ENCODE results near the gene IL17RC. TPM values are rescaled to one million over a fixed set of nuclear protein-coding genes. Genes with fewer than 3 reads are reported as not detected.

The IL17RC gene
- total RNA-seq, 1 donor from 2014 or later: 7.3 TPM

GRCh38 chr3:9976721-9977709, 60.1 kb downstream of the IL17RC start:
- no peaks in the 10 kb centered on the region for H3K4me1 Mint-ChIP-seq
- H3K27me3 Mint-ChIP-seq (ENCODE audit: low read depth): no peaks in the 10 kb centered on the region
- no peak for TF ChIP-seq CTCF (conservative IDR thresholded peaks at IDR 0.05)
- peaks cover 8% of the 10 kb centered on the region for H3K36me3 Mint-ChIP-seq (ENCODE audit: low read depth)
- no peak overlapping the region for H3K4me3 Mint-ChIP-seq
- DNase-seq (ENCODE audit: low read depth, low spot score): no peak
- H3K9me3 Mint-ChIP-seq: no peaks in the 10 kb centered on the region
- H3K27ac Mint-ChIP-seq (ENCODE audit: unreplicated experiment): peak overlapping the region; percentile 35

- H3K9me3 Mint-ChIP-seq: no peaks in the 10 kb centered on the region
- no peaks in the 10 kb centered on the region for H3K4me1 Mint-ChIP-seq
- DNase-seq (ENCODE audit: low read depth, low spot score): no peak
- no peak overlapping the region for H3K4me3 Mint-ChIP-seq
- H3K27me3 Mint-ChIP-seq (ENCODE audit: low read depth): no peaks in the 10 kb centered on the region
- H3K27ac Mint-ChIP-seq (ENCODE audit: unreplicated experiment): peak overlapping the region; percentile 86
- H3K36me3 Mint-ChIP-seq (ENCODE audit: low read depth): peaks cover 8% of the 10 kb centered on the region
- TF ChIP-seq CTCF (conservative IDR thresholded peaks at IDR 0.05): no peak
Observed at GRCh38 chr3:9978710-9979305, 61.9 kb downstream of the IL17RC start.

DNA sequence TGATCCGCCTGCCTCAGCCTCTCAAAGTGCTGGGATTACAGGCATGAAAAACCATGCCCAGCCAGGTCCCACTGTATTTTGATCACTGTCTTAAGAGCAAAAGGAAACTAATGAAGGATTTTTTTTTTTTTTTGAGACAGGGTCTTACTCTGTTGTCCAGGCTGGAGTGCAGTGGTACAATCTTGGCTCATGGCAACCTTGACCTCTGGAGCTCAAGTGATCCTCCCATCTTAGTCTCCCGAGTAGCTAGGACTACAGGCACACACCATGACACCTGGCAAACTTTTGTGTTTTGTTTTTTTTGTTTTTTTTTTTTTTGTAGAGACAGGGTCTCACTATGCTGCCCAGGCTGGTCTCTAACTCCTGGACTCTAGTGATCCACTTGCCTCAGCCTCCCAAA, 63.4 kb downstream of the IL17RC start:
- Mint-ChIP-seq H3K36me3 (ENCODE audit: low read depth) (peaks cover 5% of the 10 kb centered on the region), H3K9me3 (no peaks in the 10 kb centered on the region), H3K4me3 (no peak overlapping the region), H3K27ac (ENCODE audit: unreplicated experiment) (no peak overlapping the region), H3K4me1 (no peaks in the 10 kb centered on the region), H3K27me3 (ENCODE audit: low read depth) (no peaks in the 10 kb centered on the region)
- TF ChIP-seq CTCF (conservative IDR thresholded peaks at IDR 0.05): no peak
- no peak for DNase-seq (ENCODE audit: low read depth, low spot score)

Other genes starting within 250 kb of the IL17RC start
- gene CPNE9, start 213.3 kb upstream of the IL17RC start, total RNA-seq: 0.48 and 1.3 TPM in 2 replicates
- 36.9 and 39.2 TPM in 2 replicates for gene BRPF1, start 185.4 kb upstream of the IL17RC start, total RNA-seq
- 38.6 and 39.8 TPM in 2 replicates for gene OGG1, start 167.1 kb upstream of the IL17RC start, total RNA-seq
- gene CAMK1, start 147.2 kb upstream of the IL17RC start, total RNA-seq: 19.5 and 22.5 TPM in 2 replicates
- gene TADA3, start 124.6 kb upstream of the IL17RC start, total RNA-seq: 70.0 and 73.2 TPM in 2 replicates
- gene ARPC4, start 124.0 kb upstream of the IL17RC start, total RNA-seq: 147 and 156 TPM in 2 replicates
- gene TTLL3, start 106.8 kb upstream of the IL17RC start, total RNA-seq: 28.3 and 31.0 TPM in 2 replicates
- gene RPUSD3, start 73.1 kb upstream of the IL17RC start, total RNA-seq: 55.2 and 58.0 TPM in 2 replicates
- not detected in 2 replicates for gene CIDEC, start 36.8 kb upstream of the IL17RC start, total RNA-seq
- gene JAGN1, start 26.5 kb upstream of the IL17RC start, total RNA-seq: 41.1 TPM in 2 replicates
- 1.4 and 1.7 TPM in 2 replicates for gene IL17RE, start 14.2 kb upstream of the IL17RC start, total RNA-seq
- 16.9 and 18.3 TPM in 2 replicates for gene CRELD1, start 16.7 kb downstream of the IL17RC start, total RNA-seq
- 5.7 and 6.4 TPM in 2 replicates for gene PRRT3, start 35.3 kb downstream of the IL17RC start, total RNA-seq
- 39.8 and 42.6 TPM in 2 replicates for gene EMC3, start 69.7 kb downstream of the IL17RC start, total RNA-seq
- 65.4 and 67.9 TPM in 2 replicates for gene FANCD2, start 109.3 kb downstream of the IL17RC start, total RNA-seq
- gene FANCD2OS, start 191.2 kb downstream of the IL17RC start, total RNA-seq: not detected in 2 replicates
- 125 and 138 TPM in 2 replicates for gene BRK1, start 198.6 kb downstream of the IL17RC start, total RNA-seq
- 80.1 and 80.8 TPM in 2 replicates for gene VHL, start 224.7 kb downstream of the IL17RC start, total RNA-seq
- 0.39 and 0.44 TPM in 2 replicates for gene IRAK2, start 247.8 kb downstream of the IL17RC start, total RNA-seq

All from neural crest cell (in vitro differentiated cells).